Tibial artery (tissue), 4 donors: ENCODE measurements around the gene CFAP161.
"Not testable (repeated sequence)": the region's sequence is repeated elsewhere in the genome, so short reads cannot be mapped to it uniquely, and the experiment has no call there.

Experiments
- DNase-seq, 2 donors: peaks; one replicate each; pipeline ENCODE4 v3.0.0-alpha.2; 2019
- H3K27ac ChIP-seq, 2 donors: fragments of 200-600 bp; sonication (generic) in 1 of 2; 1 replicate in 1 of 2; 2 replicates in 1 of 2; pipeline ENCODE4 v1.5.1; 2018 to 2019; ENCODE audit warnings: mild to moderate bottlenecking in 1 of 2
- H3K27me3 ChIP-seq, 2 donors: fragments of 200-600 bp; sonication (generic) in 1 of 2; one replicate each; pipeline versions ENCODE4 v1.5.1 to v1.6.0; 2016 to 2019
- H3K36me3 ChIP-seq, 3 donors: fragments of 200-600 bp; sonication (generic) in 2 of 3; one replicate each; pipeline ENCODE4 v1.5.1; 2016 to 2019; ENCODE audit warnings: mild to moderate bottlenecking in 2 of 3
- H3K4me1 ChIP-seq, 4 donors: fragments of 200-600 bp; sonication (generic) in 2 of 4; 1 replicate in 3 of 4; 2 replicates in 1 of 4; pipeline ENCODE4 v1.5.1; 2016 to 2019
- H3K4me3 ChIP-seq, 2 donors: fragments of 200-600 bp; sonication (generic) in 1 of 2; 1 replicate in 1 of 2; 2 replicates in 1 of 2; pipeline ENCODE4 v1.5.1; 2018 to 2019; ENCODE audit warnings: mild to moderate bottlenecking in 2 of 2
- H3K9me3 ChIP-seq, 3 donors: fragments of 200-600 bp; sonication (generic) in 1 of 3; one replicate each; pipeline ENCODE4 v1.5.1; 2016 to 2019
- intact Hi-C: fragments of 100-400 bp; cut with DNase I; formaldehyde crosslinking; loops from one replicate; pipeline ENCODE4 v1.15.0; 2023; ENCODE audit warnings: low total_unique reads
- TF ChIP-seq, protein P1 (sequence below), 2 experiments: fragments of 200-600 bp in 1 of 2; fragments of 450-650 bp in 1 of 2; IDR thresholded peaks; one replicate each; pipeline ENCODE4 v1.5.1; 2017 to 2019; ENCODE audit warnings: antibody characterized with exemption in 2 of 2, mild to moderate bottlenecking in 1 of 2, moderate library complexity in 1 of 2

The CFAP161 gene

DNA sequence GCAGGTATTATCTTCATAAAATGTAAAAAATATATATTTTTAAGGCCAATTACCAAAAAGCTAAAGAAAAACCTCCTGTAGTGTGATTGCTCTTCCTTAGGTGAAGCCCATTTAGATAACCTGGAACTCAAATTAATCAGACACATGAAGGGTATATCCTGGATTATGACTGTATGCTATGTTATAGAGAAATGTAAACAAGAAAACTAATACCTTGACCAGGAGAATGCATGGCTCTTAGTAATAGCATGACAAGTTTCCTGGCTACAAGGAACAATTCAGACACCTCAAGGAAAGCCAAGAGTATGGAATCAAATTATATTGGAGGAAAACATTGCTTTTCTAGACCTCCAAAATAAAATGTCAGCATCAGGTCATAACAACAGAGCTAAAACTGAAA, 14.0 kb upstream of the CFAP161 start:
- Histone ChIP-seq H3K4me3 (no peak overlapping the region), H3K4me1 (no peaks in the 10 kb centered on the region), H3K27ac (no peak overlapping the region), H3K36me3 (no peaks in the 10 kb centered on the region), H3K9me3 (no peaks in the 10 kb centered on the region), H3K27me3 (peaks cover 0 to 10% of the 10 kb centered on the region in 2 donors)
- TF ChIP-seq, protein P1, sequence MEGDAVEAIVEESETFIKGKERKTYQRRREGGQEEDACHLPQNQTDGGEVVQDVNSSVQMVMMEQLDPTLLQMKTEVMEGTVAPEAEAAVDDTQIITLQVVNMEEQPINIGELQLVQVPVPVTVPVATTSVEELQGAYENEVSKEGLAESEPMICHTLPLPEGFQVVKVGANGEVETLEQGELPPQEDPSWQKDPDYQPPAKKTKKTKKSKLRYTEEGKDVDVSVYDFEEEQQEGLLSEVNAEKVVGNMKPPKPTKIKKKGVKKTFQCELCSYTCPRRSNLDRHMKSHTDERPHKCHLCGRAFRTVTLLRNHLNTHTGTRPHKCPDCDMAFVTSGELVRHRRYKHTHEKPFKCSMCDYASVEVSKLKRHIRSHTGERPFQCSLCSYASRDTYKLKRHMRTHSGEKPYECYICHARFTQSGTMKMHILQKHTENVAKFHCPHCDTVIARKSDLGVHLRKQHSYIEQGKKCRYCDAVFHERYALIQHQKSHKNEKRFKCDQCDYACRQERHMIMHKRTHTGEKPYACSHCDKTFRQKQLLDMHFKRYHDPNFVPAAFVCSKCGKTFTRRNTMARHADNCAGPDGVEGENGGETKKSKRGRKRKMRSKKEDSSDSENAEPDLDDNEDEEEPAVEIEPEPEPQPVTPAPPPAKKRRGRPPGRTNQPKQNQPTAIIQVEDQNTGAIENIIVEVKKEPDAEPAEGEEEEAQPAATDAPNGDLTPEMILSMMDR (IDR thresholded peaks at IDR 0.05): no peak
- no peak for DNase-seq
- intact Hi-C loops: no loop called here

DNA sequence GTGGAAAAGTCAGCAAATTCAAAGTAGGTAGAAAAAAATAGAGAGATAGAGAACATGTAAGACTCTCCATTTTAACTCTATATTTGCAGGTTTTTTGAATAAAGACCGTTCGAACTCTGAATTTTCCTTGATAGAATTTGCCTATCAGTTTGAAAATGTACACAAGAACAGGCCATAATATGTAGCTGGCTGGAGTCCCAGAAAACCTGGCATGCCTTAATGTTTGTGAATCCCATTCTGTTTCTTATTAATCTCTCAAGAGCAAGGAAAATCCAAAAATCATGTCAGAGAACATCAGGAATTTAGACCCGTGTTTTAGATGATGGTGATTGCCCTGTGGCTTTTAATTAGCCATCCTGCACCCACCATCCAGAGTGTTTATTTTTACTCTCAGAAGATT, 7.2 kb upstream of the CFAP161 start:
- peaks cover 0 to 5% of the 10 kb centered on the region in 2 donors for H3K27me3 ChIP-seq
- intact Hi-C loops: no loop called here
- TF ChIP-seq, protein P1 (IDR thresholded peaks at IDR 0.05): no peak
- H3K27ac ChIP-seq: no peak overlapping the region
- H3K4me3 ChIP-seq: no peak overlapping the region
- no peaks in the 10 kb centered on the region for H3K9me3 ChIP-seq
- H3K36me3 ChIP-seq: no peaks in the 10 kb centered on the region
- DNase-seq: no peak
- H3K4me1 ChIP-seq: no peaks in the 10 kb centered on the region

DNA sequence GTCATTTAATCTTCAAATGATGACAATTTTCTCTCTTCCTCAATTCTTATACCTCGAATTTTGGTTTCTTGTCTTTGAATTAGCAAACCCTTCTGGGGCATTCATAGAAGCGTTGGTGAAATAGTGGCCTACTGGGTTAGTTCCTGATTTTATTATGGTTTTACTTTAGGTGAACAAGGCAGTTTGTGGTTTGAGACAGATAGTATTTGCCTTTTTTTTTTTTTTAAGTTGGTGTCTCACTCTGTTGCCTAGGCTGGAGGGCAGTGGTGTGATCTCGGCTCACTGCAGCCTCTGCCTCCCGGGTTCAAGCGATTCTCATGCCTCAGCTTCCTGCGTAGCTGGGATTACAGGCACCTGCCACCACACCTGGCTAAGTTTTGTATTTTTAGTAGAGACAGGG, 7.4 kb downstream of the CFAP161 start:
- H3K4me3 ChIP-seq, H3K4me1 ChIP-seq, H3K27me3 ChIP-seq, H3K9me3 ChIP-seq, H3K27ac ChIP-seq, intact Hi-C loops, DNase-seq, H3K36me3 ChIP-seq: not testable (repeated sequence)

DNA sequence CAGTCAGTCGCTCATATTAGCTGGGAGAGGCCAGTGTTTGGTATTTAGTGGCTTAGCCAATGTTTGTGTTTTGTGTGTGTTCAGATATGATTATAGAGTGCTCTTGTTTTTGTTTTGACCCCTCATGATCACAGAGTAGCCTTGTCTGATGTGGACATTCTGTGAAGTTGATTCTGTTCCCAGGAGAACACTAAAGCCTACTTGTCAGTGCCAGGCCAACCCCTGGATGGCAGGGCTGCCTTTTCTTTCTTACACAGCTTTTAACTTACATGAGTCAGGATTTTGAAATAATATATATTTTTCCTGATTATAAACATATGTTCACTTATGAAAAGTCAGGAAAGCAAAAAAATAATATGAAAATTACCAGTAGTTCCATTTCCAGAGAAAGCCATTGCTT, 11.9 kb downstream of the CFAP161 start:
- no peaks in the 10 kb centered on the region for H3K4me1 ChIP-seq
- no peak for DNase-seq
- TF ChIP-seq, protein P1 (IDR thresholded peaks at IDR 0.05): no peak
- H3K36me3 ChIP-seq: no peaks in the 10 kb centered on the region
- no peak overlapping the region for H3K27ac ChIP-seq
- no peaks in the 10 kb centered on the region for H3K9me3 ChIP-seq
- H3K4me3 ChIP-seq: no peak overlapping the region
- intact Hi-C loops: no loop called here
- H3K27me3 ChIP-seq: peaks cover 0 to 5% of the 10 kb centered on the region in 2 donors

DNA sequence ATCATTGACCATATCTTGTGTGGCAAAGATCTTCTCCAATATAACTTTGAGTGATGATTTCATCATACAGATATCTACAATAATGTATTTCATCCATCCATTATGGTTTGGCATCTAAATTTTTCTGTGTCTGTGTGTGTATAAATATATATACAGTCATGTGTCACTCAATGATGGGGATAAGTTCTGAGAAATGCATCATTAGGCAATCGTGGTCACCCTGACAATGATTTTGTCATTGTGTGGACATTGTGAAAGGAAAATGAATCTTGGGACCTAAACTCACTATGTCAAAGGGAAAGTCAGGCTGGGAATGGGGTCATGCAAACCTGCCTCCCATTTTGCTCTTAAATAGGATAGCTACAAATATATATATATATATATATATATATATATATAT, 12.4 kb downstream of the CFAP161 start:
- Histone ChIP-seq H3K27ac (no peak overlapping the region), H3K36me3 (no peaks in the 10 kb centered on the region), H3K27me3 (peaks cover 0 to 5% of the 10 kb centered on the region in 2 donors), H3K9me3 (no peaks in the 10 kb centered on the region), H3K4me3 (no peak overlapping the region), H3K4me1 (no peaks in the 10 kb centered on the region)
- TF ChIP-seq, protein P1 (IDR thresholded peaks at IDR 0.05): no peak
- no peak for DNase-seq
- intact Hi-C loops: no loop called here

DNA sequence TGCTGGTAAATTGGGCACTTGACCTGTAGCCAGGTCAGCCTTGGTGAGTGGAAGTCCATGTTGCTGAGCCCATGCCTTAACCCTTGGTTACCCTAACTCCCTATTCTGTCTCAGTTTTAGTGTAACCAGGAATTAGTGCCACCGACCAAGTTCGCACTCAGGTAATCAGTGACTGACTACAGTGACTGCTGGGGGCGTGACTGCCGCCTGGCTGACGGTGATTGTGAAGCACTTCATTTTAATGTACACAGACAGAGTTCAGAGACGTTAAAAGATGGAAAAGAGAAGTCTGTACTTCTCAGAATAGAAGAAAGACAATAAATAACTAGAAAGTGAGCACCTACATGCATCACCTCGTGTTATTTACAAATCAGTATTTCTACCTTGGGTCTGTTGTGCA, 17.3 kb downstream of the CFAP161 start:
- no peak overlapping the region for H3K27ac ChIP-seq
- intact Hi-C loops: loop anchor here (5.0 kb wide), 1 partner anchor 116 kb away; no protein-coding TSS in a partner anchor
- TF ChIP-seq, protein P1 (IDR thresholded peaks at IDR 0.05): no peak
- no peaks in the 10 kb centered on the region for H3K36me3 ChIP-seq
- DNase-seq: no peak
- no peak overlapping the region for H3K4me3 ChIP-seq
- peaks cover 0 to 2% of the 10 kb centered on the region in 2 donors for H3K27me3 ChIP-seq
- H3K4me1 ChIP-seq: peaks cover 0 to 6% (median 0%) of the 10 kb centered on the region in 4 donors
- no peaks in the 10 kb centered on the region for H3K9me3 ChIP-seq
